ENCODE results near the gene TGM6. TPM values are rescaled to one million over a fixed set of nuclear protein-coding genes. Genes with fewer than 3 reads are reported as not detected.
"Not testable (repeated sequence)": the region's sequence is repeated elsewhere in the genome, so short reads cannot be mapped to it uniquely, and the experiment has no call there.

TGM6 gene
- total and polyA plus RNA-seq, 10 donors: not detected

DNA sequence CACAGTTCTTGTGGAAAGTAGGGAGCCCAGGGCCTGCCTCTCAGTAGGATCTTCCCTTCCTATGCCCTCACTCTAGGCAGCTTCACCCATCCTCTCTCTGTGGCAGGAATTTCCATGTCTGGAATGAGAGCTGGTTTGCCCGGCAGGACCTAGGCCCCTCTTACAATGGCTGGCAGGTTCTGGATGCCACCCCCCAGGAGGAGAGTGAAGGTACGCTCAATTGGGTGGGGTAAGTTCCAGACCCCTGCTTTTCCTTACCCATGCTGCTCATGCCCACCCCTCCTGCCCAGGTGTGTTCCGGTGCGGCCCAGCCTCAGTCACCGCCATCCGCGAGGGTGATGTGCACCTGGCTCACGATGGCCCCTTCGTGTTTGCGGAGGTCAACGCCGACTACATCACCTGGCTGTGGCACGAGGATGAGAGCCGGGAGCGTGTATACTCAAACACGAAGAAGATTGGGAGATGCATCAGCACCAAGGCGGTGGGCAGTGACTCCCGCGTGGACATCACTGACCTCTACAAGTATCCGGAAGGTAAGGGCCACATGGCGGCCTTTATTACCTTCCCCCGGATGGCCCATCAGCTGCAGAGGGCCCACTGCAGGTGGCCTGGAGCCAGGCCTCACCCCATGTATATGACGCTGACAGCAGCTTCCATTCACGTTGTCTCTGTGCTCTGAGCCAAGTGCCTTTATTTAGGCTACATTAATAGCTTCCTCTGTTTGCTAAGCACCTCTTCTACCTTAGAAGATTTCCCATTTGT is 22.8 kb downstream of the TGM6 start:
- no peaks in the 10 kb centered on the region for H3K36me3 ChIP-seq

GRCh38 chr20:2405693-2406065 is 25.0 kb downstream of the TGM6 start:
- no peak for DNase-seq
- WGBS, 5 donors: 75 to 89% (median 82%) methylated on average over 1 of the region's 1 CpG
- TF ChIP-seq POLR2A (IDR thresholded peaks at IDR 0.05) (no peak), POLR2AphosphoS5 (IDR thresholded peaks at IDR 0.05) (no peak)
- TF ChIP-seq, protein P1, sequence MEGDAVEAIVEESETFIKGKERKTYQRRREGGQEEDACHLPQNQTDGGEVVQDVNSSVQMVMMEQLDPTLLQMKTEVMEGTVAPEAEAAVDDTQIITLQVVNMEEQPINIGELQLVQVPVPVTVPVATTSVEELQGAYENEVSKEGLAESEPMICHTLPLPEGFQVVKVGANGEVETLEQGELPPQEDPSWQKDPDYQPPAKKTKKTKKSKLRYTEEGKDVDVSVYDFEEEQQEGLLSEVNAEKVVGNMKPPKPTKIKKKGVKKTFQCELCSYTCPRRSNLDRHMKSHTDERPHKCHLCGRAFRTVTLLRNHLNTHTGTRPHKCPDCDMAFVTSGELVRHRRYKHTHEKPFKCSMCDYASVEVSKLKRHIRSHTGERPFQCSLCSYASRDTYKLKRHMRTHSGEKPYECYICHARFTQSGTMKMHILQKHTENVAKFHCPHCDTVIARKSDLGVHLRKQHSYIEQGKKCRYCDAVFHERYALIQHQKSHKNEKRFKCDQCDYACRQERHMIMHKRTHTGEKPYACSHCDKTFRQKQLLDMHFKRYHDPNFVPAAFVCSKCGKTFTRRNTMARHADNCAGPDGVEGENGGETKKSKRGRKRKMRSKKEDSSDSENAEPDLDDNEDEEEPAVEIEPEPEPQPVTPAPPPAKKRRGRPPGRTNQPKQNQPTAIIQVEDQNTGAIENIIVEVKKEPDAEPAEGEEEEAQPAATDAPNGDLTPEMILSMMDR (IDR thresholded peaks at IDR 0.05 in 8 of 11, conservative IDR thresholded peaks at IDR 0.05 in 3 of 11): no peak
- no peak overlapping the region for H3K27ac ChIP-seq
- intact Hi-C loops (cut with DNase I; ENCODE audit: low total_unique reads): no loop called here
- H3K27me3 ChIP-seq (replicated peaks in 1 of 7): peaks cover 0 to 33% (median 0%) of the 10 kb centered on the region in 7 donors
- no peak overlapping the region for H3K4me3 ChIP-seq
- H3K9me3 ChIP-seq: peaks cover 0 to 17% (median 10%) of the 10 kb centered on the region in 8 donors
- no peaks in the 10 kb centered on the region for H3K36me3 ChIP-seq
- H3K4me1 ChIP-seq: no peaks in the 10 kb centered on the region

More for the DNA sequence above, 22.8 kb downstream of the TGM6 start:
- DNase-seq: no peak
- WGBS, 5 donors: 90 to 97% (median 95%) methylated on average over 23 to 24 of the region's 24 CpGs
- peaks cover 0 to 16% (median 11%) of the 10 kb centered on the region in 8 donors for H3K9me3 ChIP-seq
- H3K4me3 ChIP-seq: no peak overlapping the region
- H3K27ac ChIP-seq: no peak overlapping the region
- intact Hi-C loops (cut with DNase I; ENCODE audit: low total_unique reads): no loop called here
- no peak for TF ChIP-seq POLR2AphosphoS5 (IDR thresholded peaks at IDR 0.05)
- TF ChIP-seq, protein P1 (IDR thresholded peaks at IDR 0.05 in 8 of 11, conservative IDR thresholded peaks at IDR 0.05 in 3 of 11): no peak
- no peak for TF ChIP-seq POLR2A (IDR thresholded peaks at IDR 0.05)
- H3K4me1 ChIP-seq: no peaks in the 10 kb centered on the region
- peaks cover 0 to 30% (median 0%) of the 10 kb centered on the region in 7 donors for H3K27me3 ChIP-seq (replicated peaks in 1 of 7)

- H3K27ac ChIP-seq; H3K36me3 ChIP-seq; H3K4me1 ChIP-seq; H3K4me3 ChIP-seq; intact Hi-C loops (cut with DNase I; ENCODE audit: low total_unique reads); DNase-seq: not testable (repeated sequence)
- H3K27me3 ChIP-seq (replicated peaks in 1 of 7): peaks cover 0 to 33% (median 0%) of the 10 kb centered on the region in 7 donors
- 78 to 89% (median 82%) methylated on average over 7 of the region's 7 CpGs for WGBS, 5 donors
- peaks cover 0 to 17% (median 10%) of the 10 kb centered on the region in 8 donors for H3K9me3 ChIP-seq
Observed at GRCh38 chr20:2407355-2407754, 26.7 kb downstream of the TGM6 start.

- intact Hi-C loops (cut with DNase I; ENCODE audit: low total_unique reads): no loop called here
- Histone ChIP-seq H3K9me3 (peaks cover 0 to 17% (median 10%) of the 10 kb centered on the region in 8 donors), H3K4me3 (no peak overlapping the region), H3K27ac (no peak overlapping the region), H3K36me3 (no peaks in the 10 kb centered on the region), H3K27me3 (replicated peaks in 1 of 7) (peaks cover 0 to 36% (median 0%) of the 10 kb centered on the region in 7 donors), H3K4me1 (no peaks in the 10 kb centered on the region)
- no peak for DNase-seq
- 90 to 100% (median 100%) methylated on average over 1 of the region's 1 CpG for WGBS, 5 donors
- TF ChIP-seq, protein P1 (IDR thresholded peaks at IDR 0.05 in 8 of 11, conservative IDR thresholded peaks at IDR 0.05 in 3 of 11): no peak
- no peak for TF ChIP-seq POLR2A (IDR thresholded peaks at IDR 0.05)
- no peak for TF ChIP-seq POLR2AphosphoS5 (IDR thresholded peaks at IDR 0.05)
Observed at GRCh38 chr20:2408111-2408510, 27.4 kb downstream of the TGM6 start.

Measured in spleen (tissue), 11 donors.